ENCODE results near the gene C2orf92. TPM values are rescaled to one million over a fixed set of nuclear protein-coding genes. Genes with fewer than 3 reads are reported as not detected.

Gene C2orf92
- polyA plus RNA-seq, 1 experiment, result 2.7 TPM

GRCh38 chr2:97733341-97734035 is 64.0 kb downstream of the C2orf92 start:
- no peak for TF ChIP-seq CTCF (IDR thresholded peaks at IDR 0.05; ENCODE audit: insufficient read depth, low read depth, low read length)
- Histone ChIP-seq H3K36me3 (ENCODE audit: control insufficient read depth, insufficient read depth, low read length) (no peaks in the 10 kb centered on the region), H3K4me3 (ENCODE audit: low read depth, low read length) (no peak overlapping the region), H3K27me3 (ENCODE audit: control insufficient read depth, insufficient read depth, low read length) (no peaks in the 10 kb centered on the region)
- DNase-seq (ENCODE audit: low read depth), result no peak
- POLR2A ChIA-PET, result no interaction called here
- CTCF ChIA-PET, result interaction anchor here (1.7 kb wide), 1 partner anchor 33 kb away, joined by 4 read pairs; no protein-coding TSS in a partner anchor

GRCh38 chr2:97734061-97735051 is 64.8 kb downstream of the C2orf92 start:
- no peaks in the 10 kb centered on the region for H3K36me3 ChIP-seq (ENCODE audit: control insufficient read depth, insufficient read depth, low read length)
- CTCF ChIA-PET, result interaction anchor here (1.7 kb wide), 1 partner anchor 34 kb away, joined by 4 read pairs; no protein-coding TSS in a partner anchor
- no peak for DNase-seq (ENCODE audit: low read depth)

GRCh38 chr2:97735161-97735561 is 65.6 kb downstream of the C2orf92 start:
- Histone ChIP-seq H3K36me3 (ENCODE audit: control insufficient read depth, insufficient read depth, low read length) (no peaks in the 10 kb centered on the region), H3K27me3 (ENCODE audit: control insufficient read depth, insufficient read depth, low read length) (no peaks in the 10 kb centered on the region), H3K4me3 (ENCODE audit: low read depth, low read length) (no peak overlapping the region)
- ChIA-PET CTCF (no interaction called here), POLR2A (no interaction called here)
- DNase-seq (ENCODE audit: low read depth), result no peak
- TF ChIP-seq CTCF (IDR thresholded peaks at IDR 0.05; ENCODE audit: insufficient read depth, low read depth, low read length), result no peak

More at GRCh38 chr2:97734061-97735051, 64.8 kb downstream of the C2orf92 start:
- TF ChIP-seq CTCF (IDR thresholded peaks at IDR 0.05; ENCODE audit: insufficient read depth, low read depth, low read length), result no peak
- POLR2A ChIA-PET, result no interaction called here
- Histone ChIP-seq H3K27me3 (ENCODE audit: control insufficient read depth, insufficient read depth, low read length) (no peaks in the 10 kb centered on the region), H3K4me3 (ENCODE audit: low read depth, low read length) (no peak overlapping the region)

GRCh38 chr2:97736185-97736584 is 66.7 kb downstream of the C2orf92 start:
- no peak for DNase-seq (ENCODE audit: low read depth)
- POLR2A ChIA-PET, result no interaction called here
- no peak overlapping the region for H3K4me3 ChIP-seq (ENCODE audit: low read depth, low read length)
- CTCF ChIA-PET, result interaction anchor here (1.1 kb wide), 1 partner anchor 27 kb away, joined by 4 read pairs; no protein-coding TSS in a partner anchor
- no peaks in the 10 kb centered on the region for H3K36me3 ChIP-seq (ENCODE audit: control insufficient read depth, insufficient read depth, low read length)
- no peaks in the 10 kb centered on the region for H3K27me3 ChIP-seq (ENCODE audit: control insufficient read depth, insufficient read depth, low read length)
- no peak for TF ChIP-seq CTCF (IDR thresholded peaks at IDR 0.05; ENCODE audit: insufficient read depth, low read depth, low read length)
